LNCAP (cell line): ENCODE data around the gene KLF16.

Source experiments
- TF ChIP-seq, protein P1 (sequence below): fragments of 450-650 bp; IDR thresholded peaks from 2 replicates; pipeline ENCODE4 v1.5.1; 2017; ENCODE audit warnings: mild to moderate bottlenecking

Gene KLF16

GRCh38 chr19:1808395-1808731 lies 55.0 kb downstream of the KLF16 start:
- TF ChIP-seq, protein P1, sequence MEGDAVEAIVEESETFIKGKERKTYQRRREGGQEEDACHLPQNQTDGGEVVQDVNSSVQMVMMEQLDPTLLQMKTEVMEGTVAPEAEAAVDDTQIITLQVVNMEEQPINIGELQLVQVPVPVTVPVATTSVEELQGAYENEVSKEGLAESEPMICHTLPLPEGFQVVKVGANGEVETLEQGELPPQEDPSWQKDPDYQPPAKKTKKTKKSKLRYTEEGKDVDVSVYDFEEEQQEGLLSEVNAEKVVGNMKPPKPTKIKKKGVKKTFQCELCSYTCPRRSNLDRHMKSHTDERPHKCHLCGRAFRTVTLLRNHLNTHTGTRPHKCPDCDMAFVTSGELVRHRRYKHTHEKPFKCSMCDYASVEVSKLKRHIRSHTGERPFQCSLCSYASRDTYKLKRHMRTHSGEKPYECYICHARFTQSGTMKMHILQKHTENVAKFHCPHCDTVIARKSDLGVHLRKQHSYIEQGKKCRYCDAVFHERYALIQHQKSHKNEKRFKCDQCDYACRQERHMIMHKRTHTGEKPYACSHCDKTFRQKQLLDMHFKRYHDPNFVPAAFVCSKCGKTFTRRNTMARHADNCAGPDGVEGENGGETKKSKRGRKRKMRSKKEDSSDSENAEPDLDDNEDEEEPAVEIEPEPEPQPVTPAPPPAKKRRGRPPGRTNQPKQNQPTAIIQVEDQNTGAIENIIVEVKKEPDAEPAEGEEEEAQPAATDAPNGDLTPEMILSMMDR: no peak

DNA sequence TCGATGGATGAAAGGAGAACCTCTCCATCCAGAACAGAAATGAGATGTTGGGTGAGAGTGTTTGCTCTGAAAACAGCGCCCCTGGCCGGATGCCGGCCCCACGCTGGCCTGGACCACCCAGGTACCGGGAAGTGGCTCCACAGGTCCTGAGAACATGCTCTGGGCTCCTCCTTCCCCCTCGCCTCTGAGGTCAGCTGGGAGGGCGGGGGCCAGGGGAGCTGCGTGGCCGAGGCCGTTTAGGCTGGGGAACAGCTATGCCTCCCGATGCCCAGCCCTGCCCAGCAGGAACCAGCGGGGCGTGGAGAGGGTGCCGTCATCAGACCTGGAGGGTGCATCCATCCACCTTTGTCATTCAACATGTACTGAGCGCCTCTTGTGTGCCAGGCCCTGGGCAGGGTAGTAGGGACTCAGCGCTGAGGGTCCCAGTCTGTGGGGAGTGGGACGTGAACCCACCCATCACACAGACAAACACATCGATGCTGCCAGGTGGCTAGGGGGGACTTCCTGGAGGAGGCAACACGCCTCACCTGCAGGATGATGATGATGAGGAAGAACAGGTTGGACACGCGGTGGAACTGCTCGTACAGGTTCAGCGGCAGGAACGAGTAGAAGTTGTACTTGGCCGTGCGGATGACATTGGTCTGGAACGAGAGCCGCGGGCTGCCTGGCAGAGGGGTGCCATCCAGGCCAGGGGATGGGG lies 55.5 kb downstream of the KLF16 start:
- TF ChIP-seq, protein P1: no peak

DNA sequence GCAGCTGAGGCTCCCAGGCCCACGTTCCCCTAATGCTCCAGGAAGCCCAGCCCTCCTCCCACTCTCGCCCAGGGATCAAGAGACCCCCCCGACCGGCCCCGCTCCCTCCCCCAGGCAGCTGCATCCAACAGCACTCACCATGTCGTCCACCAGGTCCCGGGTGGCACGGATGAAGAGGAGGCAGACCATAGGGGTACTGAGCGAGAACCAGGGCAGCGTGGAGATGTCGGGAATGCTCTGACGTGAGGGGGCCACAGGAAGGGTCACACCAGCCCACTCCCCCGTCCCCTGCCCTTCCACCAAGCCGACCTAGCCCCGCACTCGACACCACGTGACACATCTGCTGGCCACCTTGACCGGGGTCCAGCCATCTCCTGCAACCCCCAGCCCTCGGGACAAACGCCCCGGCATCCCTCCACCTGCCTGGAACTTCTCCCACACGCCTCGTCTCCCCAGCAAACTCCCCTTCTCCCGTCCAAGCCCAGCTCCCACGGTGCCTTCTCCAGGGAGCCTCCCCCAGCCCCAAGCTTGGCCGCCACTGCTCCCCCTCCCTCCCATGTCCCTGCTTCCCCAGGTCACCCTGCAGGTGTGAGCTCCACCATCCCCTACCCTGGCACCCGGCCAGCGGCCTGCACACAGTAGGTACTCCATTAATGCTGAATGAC lies 56.2 kb downstream of the KLF16 start:
- TF ChIP-seq, protein P1: no peak

- TF ChIP-seq, protein P1: no peak
Measured at GRCh38 chr19:1806184-1807029, 57.0 kb downstream of the KLF16 start.

DNA sequence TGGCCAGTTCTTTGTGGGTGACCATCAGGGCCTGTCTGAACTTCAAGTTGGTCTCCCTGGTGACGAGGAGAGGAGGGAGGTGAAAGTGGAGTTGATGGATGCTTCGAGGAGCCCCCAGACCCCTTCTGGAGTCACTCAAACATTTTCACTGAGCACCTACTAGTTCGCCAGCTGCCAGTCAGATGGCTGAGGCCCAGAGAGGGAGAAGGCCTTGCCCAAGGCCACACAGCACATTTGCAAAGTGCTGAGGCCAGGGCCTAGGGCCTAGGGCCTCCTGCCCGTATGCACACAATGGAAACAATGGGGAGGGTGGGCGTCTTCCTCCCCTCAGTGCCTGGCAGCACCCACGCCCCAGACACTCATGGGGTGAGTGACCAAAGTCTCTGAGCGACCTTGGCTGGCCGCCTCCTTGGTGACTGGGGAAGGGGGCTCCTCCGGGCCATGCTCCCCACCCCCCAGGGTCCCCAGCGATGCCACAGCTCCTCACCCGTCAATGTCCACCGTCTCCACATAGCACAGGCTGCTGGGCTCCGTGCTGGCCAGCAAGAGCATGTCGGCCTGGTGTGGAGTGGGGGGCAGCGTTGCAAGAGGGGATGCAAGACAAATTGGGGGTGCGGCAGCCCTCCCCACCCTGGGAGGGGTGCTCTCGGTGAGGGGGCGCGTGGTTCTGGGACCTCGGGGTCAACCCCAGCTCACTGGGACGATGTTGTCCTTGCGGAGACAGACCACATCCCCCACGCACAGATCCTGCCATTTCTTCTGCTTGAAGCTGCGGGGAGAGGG lies 57.8 kb downstream of the KLF16 start:
- TF ChIP-seq, protein P1: no peak

- TF ChIP-seq, protein P1: no peak
Measured at GRCh38 chr19:1804858-1805257, 58.5 kb downstream of the KLF16 start.
